ENCODE results near the gene MAP3K10.

MAP3K10 gene

DNA sequence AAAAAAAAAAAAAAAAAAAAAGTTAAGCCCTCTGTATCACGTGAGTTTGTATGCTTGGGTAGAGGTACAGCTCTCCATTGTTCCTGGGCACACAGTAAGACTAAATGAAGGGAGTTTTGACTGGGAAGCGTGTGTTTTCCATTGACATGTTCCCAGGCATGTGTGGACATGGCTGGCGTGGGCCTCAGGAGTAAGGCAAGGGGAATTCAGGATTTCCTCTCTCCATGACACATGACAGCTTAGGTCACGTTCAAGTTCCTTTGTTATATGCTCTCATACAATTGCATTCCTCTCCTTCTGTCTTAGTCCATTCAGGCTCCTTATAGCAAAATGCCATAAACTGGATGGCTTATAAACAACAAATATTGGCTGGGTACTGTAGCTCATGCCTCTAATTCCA, 17.1 kb upstream of the MAP3K10 start:
- DNase-seq (ENCODE audit: low spot score): no peak

DNA sequence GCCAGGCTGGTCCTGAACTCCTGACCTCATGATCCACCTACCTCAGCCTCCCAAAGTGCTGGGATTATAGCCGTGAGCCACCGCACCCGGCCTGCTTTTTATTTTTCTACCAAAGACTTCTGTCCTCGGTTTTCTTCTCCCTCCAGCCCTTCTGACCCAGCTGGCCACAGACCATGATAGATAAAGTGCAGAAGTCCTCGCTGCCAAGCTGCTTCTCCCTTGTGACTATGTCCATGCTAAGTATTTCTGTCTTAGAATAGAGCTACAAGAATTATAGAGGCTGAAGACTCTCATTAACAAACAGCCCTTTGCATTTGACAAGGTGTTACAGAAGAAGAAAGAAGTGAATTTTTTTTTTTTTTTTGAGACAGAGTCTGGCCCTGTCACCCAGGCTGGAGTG, 15.4 kb upstream of the MAP3K10 start:
- DNase-seq (ENCODE audit: low spot score): no peak

DNA sequence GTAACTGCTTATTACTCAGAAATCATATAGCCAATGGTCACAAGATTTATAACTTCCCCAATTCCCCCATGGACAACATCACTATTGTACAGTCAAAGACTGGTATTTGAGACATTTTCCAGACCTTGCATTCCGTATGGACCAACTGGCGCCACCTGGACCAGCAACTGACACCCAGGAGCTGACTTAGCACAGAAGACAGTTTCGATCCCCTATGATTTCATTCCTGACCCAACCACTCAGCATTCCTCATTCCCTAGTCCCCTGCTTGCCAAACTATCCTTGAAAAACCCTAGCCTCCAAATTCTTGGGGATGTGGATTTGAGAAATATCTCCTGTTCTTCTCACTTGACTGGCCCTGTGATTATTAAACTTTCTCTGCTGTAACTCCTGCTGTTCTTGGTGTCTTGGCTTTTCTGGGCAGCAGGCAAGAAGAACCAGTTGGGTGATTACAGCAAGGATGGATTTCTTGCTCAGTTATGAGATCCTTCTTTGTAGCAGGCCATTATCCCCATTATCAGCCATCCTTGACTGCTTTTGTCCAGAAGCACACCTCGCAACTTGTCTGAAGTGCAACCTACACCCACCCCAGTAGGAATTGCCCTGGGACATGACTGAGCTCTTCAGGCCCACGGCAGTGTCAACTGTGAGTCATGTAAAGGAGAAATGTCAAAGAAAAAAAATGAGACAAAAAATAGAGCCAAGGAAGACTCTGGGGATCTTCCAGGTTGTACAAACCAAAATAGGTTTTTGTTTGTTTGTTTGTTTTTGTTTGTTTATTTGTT, 13.7 kb upstream of the MAP3K10 start:
- no peak for DNase-seq (ENCODE audit: low spot score)

DNA sequence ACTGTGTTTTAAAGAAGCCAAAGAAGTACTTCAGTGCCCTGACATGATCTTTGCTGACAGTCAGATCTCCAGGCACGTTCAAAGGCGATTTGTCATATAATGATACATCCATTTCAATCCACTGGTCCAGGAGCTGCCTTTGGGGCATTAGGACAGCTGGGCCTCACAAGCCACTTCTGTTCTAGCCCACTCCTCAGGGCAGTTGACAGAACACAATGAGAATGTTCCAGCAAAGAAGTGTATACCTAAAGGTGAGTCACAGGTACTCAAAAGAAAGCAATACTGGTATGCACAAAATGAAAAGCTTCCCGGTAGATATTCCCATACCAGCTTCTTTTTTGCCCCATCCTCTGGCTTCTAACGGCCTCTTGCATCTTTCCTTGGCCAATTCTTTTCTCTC, 12.5 kb upstream of the MAP3K10 start:
- DNase-seq (ENCODE audit: low spot score): no peak

DNA sequence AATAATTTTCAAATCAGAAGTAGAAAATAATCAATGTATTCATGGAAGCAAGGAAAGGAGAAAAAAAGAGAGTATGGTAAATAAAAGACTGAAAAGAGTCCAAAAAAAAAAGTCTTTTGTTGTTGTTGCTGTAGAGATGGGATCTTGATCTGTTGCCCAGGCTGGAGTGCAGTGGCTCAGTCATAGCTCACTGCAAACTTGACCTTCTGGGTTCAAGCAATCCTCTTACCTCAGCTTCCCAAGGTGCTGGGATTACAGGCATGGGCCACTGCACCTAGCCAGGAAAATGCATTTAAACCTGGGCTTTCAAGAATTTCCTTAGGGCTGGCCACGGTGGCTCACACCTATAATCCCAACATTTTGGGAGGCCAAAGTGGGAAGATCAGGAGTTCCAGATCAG, 7.0 kb upstream of the MAP3K10 start:
- DNase-seq (ENCODE audit: low spot score): no peak

DNA sequence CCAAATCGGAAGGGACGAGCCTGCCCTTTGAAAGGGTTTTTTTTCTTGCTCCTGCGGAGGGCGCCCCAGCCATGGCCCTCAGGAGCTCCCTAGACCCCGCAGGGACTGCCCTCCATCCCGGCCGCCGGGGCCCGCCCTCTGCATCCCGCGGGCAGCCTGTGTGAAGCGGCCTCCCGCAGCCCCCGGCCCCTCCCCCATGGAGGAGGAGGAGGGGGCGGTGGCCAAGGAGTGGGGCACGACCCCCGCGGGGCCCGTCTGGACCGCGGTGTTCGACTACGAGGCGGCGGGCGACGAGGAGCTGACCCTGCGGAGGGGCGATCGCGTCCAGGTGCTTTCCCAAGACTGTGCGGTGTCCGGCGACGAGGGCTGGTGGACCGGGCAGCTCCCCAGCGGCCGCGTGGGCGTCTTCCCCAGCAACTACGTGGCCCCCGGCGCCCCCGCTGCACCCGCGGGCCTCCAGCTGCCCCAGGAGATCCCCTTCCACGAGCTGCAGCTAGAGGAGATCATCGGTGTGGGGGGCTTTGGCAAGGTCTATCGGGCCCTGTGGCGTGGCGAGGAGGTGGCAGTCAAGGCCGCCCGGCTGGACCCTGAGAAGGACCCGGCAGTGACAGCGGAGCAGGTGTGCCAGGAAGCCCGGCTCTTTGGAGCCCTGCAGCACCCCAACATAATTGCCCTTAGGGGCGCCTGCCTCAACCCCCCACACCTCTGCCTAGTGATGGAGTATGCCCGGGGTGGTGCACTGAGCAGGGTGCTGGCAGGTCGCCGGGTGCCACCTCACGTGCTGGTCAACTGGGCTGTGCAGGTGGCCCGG, 815 bp downstream of the MAP3K10 start:
- peak; percentile 62 for DNase-seq (ENCODE audit: low spot score)

DNA sequence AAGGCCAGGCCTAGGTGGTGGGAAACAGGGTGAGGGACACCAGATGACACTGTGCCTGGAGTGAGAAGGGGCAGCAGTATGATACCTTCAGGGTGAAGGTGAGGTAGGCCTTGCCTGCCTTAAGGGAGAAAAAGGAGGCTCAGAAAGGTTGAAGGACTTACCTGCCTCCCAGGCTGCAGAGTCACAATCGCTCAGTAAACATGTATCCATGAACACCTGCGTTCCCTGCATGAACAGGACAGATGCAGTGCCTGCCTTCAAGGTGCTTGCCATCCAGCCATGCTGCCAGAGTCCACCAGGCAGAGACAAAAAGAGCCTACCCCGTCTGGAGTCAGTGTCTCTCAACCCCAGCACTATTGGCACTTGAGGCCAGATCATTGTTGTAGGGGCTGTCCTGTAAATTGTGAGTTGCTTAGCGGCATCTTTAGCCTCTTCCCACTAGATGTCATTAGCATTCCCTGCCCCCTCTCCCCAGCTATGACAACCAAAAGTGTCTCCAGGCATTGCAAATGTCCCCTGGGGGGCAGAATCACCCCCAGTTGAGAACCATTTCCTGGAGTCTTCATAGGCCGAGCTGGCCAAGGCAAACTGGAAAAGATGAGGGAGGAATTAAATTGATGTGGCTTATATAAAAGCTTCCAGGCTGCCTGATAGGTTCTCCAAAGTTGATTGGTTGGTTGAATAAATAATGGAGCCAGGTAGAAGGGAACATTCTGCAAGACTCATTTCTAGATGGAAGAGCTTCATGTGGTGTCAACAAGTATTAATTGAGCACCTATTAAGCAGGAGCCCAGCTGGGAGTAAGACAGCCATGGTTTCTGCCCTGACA, 1.7 kb downstream of the MAP3K10 start:
- DNase-seq (ENCODE audit: low spot score): no peak

DNA sequence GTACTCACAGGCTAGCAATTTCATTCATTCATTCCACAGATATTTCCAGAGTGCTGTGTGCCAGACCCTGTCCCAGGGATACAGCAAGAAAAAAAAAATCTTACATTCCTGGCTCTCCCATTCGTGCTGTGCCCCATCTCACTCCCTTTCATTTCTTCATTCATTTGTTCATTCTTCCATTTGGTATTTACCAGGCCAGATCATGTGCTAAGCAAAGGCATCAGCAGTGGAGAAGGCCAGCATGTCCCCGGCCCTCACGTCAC, 2.3 kb downstream of the MAP3K10 start:
- DNase-seq (ENCODE audit: low spot score): peak; percentile 42

DNA sequence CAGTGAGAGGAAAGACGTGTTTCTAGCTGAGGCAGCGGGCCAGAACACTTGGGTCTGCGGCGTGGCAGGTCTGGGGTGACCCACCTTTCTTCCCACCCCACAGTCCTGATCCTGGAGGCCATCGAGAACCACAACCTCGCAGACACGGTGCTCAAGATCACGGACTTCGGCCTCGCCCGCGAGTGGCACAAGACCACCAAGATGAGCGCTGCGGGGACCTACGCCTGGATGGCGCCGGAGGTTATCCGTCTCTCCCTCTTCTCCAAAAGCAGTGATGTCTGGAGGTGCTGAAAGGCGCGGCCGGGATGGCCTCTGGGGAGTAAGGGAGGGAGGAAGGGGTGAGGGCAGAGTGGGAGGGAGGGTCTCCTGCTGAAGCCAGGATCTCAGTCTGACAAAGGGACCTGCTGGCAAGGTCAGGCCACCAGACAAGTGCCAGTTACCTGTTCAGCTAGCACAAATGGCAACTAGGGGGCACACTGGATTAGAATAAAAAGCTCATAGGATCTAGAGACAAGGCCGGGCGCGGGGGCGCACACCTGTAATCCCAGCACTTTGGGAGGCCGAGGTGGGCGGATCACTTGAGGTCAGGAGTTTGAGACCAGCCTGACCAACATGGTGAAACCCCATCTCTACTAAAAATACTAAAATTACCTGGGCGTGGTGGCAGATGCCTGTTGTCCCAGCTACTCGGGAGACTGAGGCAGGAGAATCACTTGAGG, 7.2 kb downstream of the MAP3K10 start:
- DNase-seq (ENCODE audit: low spot score): no peak

DNA sequence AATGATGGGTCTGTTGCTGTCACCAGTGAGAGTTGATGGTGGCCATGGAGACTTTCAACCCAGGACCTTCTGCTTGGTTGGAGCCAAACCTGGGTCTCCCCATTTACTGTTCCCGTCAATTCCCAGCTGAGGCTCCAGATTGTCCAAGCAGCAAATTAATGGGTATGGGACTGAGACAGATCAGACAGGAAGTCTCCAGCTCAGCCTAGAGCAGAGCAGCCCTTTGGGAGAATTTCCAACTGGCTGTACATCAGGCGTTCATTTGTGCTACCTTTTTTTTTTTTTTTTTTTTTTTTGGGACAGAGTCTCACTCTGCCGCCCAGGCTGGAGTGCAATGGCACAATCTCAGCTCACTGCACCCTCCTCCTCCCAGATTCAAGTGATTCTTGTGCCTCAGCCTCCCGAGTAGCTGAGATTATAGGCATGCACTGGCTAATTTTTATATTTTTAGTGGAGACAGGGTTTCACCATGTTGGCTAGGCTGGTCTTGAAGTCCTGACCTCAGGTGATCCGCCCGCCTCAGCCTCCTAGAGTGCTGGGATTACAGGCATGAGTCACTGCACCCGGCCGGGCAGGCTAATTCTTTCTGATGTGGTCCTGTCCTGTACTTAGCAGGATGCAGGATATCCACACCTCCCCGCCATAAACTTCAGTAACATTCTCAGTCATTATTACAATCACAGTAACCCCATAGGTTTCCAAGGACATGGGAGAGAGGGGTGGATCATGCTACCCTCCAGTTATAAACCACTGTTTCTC, 9.3 kb downstream of the MAP3K10 start:
- no peak for DNase-seq (ENCODE audit: low spot score)

DNA sequence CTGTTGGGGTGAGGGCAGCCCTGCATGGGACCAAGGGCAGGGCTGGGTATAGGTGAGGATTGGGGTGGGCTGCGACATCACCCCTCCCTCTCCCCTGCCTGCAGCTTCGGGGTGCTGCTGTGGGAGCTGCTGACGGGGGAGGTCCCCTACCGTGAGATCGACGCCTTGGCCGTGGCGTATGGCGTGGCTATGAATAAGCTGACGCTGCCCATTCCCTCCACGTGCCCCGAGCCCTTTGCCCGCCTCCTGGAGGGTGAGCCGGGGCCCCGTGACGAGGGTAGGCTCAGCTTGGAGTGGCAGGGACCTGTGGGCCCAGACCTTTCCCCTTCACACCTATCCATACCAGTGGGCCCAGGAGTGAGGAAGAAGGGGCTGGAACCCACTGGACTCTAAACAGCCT, 13.2 kb downstream of the MAP3K10 start:
- no peak for DNase-seq (ENCODE audit: low spot score)

DNA sequence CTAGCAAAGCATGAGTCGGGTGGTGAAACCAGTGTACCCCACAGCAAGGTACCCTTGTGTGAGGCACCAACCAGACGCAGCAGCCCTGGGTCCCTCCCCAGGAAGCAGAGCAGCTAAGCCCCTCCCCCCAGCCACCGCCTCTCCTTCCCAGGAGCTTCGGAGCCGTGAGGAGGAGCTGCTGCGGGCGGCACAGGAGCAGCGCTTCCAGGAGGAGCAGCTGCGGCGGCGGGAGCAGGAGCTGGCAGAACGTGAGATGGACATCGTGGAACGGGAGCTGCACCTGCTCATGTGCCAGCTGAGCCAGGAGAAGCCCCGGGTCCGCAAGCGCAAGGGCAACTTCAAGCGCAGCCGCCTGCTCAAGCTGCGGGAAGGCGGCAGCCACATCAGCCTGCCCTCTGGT, 14.5 kb downstream of the MAP3K10 start:
- no peak for DNase-seq (ENCODE audit: low spot score)

DNA sequence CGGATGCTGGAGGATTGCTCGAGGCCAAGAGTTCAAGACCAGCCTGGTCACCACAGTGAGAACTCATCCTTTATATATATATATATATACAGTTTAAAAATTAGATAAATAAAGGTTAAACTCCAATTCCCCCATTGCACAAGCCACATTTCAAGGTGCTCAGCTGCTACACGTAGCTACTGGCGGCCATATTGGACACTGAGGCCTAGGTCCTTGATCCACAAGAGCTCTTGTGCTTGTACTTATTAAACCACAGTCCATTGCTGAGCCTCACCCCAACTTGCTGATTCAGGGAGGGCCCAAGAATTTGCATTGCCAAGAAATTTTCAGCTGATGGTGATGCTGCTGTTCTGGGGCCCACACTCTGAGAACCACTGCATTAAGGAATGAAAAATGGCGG, 17.4 kb downstream of the MAP3K10 start:
- DNase-seq (ENCODE audit: low spot score): no peak

DNA sequence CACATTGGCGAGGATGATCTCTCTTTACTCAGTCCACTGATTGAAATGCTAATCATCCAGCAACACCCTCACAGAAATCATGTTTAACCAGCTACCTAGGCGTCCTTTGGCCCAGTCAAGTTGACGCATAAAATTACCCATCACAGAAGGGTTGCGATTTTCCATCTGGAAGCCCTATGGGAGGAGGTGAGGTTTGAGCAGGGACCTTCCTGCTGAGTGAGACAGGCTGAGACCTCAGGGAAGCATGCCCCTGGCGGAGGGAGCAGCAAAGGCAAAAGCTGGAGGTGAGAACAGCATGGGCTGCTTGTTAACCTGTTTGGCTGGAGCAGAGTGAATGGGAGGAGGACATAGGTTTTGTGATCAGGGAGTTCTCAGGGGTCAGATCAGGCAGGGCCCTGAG, 19.7 kb downstream of the MAP3K10 start:
- no peak for DNase-seq (ENCODE audit: low spot score)

DNA sequence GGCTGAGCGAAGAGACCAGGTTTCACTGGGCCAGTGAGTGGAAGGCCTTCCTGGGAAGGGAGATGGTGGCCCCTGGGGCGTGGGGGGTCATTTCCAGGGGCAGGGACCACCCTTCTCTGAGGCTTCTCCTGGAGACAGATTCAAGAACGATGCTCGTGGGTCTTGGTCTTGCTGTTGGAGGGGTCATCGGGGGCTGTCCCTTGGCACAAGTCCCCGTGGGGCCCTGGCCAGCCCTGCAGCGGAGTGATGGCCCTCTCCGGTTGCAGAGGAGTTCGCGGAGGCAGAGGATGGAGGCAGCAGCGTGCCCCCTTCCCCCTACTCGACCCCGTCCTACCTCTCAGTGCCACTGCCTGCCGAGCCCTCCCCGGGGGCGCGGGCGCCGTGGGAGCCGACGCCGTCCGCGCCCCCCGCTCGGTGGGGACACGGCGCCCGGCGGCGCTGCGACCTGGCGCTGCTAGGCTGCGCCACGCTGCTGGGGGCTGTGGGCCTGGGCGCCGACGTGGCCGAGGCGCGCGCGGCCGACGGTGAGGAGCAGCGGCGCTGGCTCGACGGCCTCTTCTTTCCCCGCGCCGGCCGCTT, 22.1 kb downstream of the MAP3K10 start:
- DNase-seq (ENCODE audit: low spot score): no peak

DNA sequence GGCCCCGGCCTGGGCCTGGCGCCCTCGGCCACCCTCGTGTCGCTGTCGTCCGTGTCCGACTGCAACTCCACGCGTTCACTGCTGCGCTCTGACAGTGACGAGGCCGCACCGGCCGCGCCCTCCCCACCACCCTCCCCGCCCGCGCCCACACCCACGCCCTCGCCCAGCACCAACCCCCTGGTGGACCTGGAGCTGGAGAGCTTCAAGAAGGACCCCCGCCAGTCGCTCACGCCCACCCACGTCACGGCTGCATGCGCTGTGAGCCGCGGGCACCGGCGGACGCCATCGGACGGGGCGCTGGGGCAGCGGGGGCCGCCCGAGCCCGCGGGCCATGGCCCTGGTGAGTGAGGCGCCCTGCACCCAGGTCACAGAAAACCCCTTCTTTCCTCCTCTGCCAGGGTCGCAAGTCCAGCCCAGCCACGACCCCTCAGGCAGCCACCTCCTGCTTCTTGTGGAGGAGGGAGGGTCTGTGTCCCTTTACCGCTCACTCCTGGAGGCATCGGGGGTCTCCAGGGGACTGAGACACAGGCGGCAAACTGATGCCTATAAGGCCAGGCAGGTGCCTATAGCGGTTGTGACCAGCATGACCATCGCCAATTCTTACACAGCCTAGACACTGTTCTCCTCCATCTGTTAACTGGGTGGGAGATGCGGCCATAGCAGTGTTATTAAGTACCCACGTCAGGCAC, 22.8 kb downstream of the MAP3K10 start:
- no peak for DNase-seq (ENCODE audit: low spot score)

DNA sequence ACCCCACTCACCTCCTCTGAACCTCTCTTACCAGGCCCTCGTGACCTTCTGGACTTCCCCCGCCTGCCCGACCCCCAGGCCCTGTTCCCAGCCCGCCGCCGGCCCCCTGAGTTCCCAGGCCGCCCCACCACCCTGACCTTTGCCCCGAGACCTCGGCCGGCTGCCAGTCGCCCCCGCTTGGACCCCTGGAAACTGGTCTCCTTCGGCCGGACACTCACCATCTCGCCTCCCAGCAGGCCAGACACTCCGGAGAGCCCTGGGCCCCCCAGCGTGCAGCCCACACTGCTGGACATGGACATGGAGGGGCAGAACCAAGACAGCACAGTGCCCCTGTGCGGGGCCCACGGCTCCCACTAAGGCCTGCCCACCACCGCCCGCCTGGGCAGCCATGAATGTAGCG, 23.7 kb downstream of the MAP3K10 start:
- no peak for DNase-seq (ENCODE audit: low spot score)

DNA sequence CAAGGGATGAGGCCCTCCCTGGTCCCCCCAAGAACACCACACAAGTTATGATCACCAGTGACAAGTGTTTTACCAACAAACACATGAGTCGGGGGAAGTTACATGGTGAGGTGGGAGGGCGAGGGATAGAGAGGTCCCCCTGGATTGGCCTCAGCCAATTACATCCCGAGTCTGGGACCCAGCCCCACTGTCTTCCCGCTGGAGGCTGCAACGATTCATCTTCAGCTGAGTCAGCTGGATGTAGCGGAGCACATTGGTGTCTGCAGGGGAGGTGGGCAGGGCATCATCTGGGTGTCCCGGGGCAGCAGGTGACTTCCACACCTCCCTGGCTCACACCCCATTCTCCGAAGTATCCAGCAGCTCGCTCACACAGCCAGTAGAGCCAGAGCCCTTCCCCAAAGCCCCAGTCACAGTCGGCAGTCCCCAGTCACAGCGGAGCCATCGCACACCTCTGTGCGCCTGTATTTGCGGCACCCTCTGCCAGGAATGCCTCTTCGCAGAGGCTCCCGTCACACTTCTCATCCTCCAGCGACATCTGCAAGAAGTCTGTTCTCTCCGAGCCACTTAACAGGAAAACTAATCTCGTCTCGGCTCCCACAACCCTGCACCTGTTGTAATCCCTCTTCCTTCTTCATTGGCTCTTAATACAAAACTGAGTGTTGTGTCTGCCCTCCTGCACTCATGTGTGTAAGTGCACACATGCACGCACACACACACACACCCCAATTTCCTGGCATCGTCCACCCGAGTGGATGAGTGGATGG, 25.0 kb downstream of the MAP3K10 start:
- DNase-seq (ENCODE audit: low spot score): no peak

DNA sequence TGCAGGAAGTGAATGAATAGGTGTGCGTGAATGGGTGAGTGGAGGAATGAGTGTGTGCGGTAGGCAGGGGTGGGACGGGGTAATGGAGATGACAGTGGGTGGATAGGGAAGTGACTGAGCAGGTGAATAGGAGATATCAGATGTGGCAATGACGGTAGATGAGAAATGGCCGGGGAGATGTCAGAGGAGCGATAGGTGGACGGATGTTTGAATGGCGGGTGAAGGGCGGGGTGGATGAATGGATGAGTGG, 25.5 kb downstream of the MAP3K10 start:
- no peak for DNase-seq (ENCODE audit: low spot score)
